ENCODE results near the gene TRERF1. TPM values are rescaled to one million over a fixed set of nuclear protein-coding genes. Genes with fewer than 3 reads are reported as not detected.
A peak's percentile ranks its signal among the peaks of the same experiment; 100 is the strongest.
"Not testable (repeated sequence)": the region's sequence is repeated elsewhere in the genome, so short reads cannot be mapped to it uniquely, and the experiment has no call there.

The TRERF1 gene
- total RNA-seq, 1 donor from 2014 or later = 0.58 TPM

GRCh38 chr6:42204768-42205282 lies 246.9 kb downstream of the TRERF1 start:
- ATAC-seq (peak; percentile 38), DNase-seq (ENCODE audit: low spot score) (no peak)

DNA sequence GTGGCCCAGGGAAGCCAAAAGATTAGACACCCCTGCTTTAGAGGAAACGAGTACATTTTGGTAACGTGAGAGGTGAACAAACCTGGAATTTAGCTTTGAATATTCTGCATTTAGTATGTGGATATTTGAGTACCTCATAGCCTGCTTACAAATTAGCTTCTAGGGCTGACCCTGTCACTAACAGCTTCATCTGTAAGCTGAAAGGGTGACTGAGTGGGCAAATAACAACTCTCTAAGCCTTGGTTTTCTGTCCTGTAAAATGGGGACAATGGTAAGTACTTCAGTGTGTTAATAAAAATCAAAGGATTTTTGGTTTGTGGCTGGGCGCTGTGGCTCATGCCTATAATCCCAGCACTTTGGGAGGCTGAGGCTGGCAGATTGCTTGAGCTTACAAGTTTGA lies 248.5 kb downstream of the TRERF1 start:
- no peak for DNase-seq (ENCODE audit: low spot score)
- ATAC-seq = no peak

DNA sequence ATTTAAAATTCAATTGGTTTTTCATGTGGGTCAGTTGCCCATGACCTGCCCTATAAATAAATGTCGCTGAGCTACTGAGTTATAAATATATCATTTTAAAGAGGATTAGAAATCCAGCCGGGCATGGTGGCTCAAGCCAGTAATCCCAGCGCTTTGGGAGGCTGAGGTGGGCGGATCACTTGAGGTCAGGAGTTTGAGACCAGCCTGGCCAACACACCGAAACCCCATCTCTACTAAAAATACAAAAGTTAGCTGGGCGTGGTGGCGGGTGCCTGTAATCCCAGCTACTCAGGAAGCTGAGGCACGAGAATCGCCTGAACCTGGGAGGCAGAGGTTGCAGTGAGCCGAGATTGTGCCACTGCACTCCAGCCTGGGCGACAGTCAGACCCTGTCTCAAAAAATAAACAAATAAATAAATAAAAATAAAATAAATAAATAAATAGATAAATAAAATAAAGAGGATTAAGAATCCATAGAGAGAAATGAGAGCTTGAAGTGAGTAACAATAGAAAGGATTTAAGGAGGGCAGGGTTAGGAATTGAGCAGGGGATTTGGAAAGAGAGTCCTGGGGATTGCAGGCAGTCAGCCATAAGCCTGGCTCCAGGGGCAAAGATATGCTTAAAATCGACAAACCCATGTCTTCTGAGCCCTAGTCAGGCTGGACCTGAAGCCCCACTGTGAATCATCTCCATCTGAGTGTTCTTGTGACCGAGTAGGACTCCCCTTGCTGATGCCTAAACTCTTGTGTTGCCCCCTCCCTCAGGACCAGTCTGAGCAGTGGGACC lies 249.4 kb downstream of the TRERF1 start:
- ATAC-seq; DNase-seq (ENCODE audit: low spot score): not testable (repeated sequence)

- DNase-seq (ENCODE audit: low spot score) = no peak
Observed at GRCh38 chr6:42201382-42201781, 250.3 kb downstream of the TRERF1 start.

GRCh38 chr6:42200035-42200434 lies 251.7 kb downstream of the TRERF1 start:
- no peak for DNase-seq (ENCODE audit: low spot score)

More at GRCh38 chr6:42201382-42201781, 250.3 kb downstream of the TRERF1 start:
- no peak for ATAC-seq

GRCh38 chr6:42199106-42199981 lies 252.4 kb downstream of the TRERF1 start:
- DNase-seq (ENCODE audit: low spot score) (no peak), ATAC-seq (no peak)

More at GRCh38 chr6:42200035-42200434, 251.7 kb downstream of the TRERF1 start:
- ATAC-seq = peak; percentile 30

- DNase-seq (ENCODE audit: low spot score) = no peak
- no peak for ATAC-seq
Observed at GRCh38 chr6:42197555-42198362, 254.0 kb downstream of the TRERF1 start.

GRCh38 chr6:42195415-42195814 lies 256.3 kb downstream of the TRERF1 start:
- DNase-seq (ENCODE audit: low spot score) = no peak
- ATAC-seq = no peak

GRCh38 chr6:42194056-42194455 lies 257.7 kb downstream of the TRERF1 start:
- no peak for DNase-seq (ENCODE audit: low spot score)
- ATAC-seq = no peak

- ATAC-seq (no peak), DNase-seq (ENCODE audit: low spot score) (no peak)
Observed at GRCh38 chr6:42193491-42193894, 258.2 kb downstream of the TRERF1 start.

GRCh38 chr6:42192385-42192784 lies 259.3 kb downstream of the TRERF1 start:
- DNase-seq (ENCODE audit: low spot score); ATAC-seq: not testable (repeated sequence)

DNA sequence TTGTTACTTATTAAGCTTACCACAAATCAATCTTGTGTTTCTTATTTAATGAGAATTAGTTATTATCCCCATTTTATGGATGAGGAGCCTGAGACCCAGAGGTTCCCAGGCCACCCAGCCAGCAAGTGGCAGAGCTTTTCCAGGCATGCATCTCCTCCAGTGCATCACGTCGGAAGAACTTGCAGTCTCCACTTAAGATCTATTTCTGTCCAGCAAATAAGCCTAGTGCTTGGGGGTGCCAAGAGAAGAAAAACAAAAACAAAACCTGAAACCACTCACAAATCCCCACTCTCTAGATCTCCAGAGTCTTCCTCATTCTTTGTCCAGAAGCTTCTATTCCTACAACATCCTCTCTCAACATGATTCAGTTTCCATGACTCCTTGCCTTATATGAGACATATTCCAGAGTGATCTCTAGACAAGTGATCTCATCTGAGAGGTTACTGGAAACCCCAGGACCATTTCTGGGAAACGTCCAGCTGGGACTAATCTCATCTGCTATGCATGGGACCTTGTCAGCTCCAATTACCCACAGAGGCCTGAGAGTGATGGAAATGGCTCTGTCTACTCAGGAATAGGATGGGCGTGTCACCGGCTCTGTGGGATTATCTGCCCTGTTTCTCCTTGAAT lies 261.1 kb downstream of the TRERF1 start:
- no peak for DNase-seq (ENCODE audit: low spot score)
- ATAC-seq = no peak

DNA sequence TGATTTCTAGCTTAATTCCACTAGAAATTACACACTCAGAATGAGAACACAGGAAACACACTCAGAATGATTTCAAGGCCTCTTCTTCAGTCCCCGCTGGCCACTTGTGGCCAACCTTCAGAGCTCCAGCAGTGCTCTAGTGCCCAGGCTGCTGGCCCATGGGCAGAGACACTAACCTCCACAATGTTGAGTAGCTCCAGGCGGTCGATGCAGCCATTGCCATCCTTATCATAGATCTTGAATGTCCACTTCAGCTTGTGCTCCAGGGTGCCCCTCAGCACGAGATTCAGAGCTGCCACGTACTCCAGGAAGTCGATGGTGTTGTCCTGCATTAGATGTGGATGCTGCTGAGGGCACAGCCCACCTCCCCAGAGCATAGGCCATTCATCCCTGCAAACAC lies 263.3 kb downstream of the TRERF1 start:
- ATAC-seq (no peak), DNase-seq (ENCODE audit: low spot score) (no peak)

- ATAC-seq (no peak), DNase-seq (ENCODE audit: low spot score) (no peak)
Observed at GRCh38 chr6:42185597-42185996, 266.1 kb downstream of the TRERF1 start.

DNA sequence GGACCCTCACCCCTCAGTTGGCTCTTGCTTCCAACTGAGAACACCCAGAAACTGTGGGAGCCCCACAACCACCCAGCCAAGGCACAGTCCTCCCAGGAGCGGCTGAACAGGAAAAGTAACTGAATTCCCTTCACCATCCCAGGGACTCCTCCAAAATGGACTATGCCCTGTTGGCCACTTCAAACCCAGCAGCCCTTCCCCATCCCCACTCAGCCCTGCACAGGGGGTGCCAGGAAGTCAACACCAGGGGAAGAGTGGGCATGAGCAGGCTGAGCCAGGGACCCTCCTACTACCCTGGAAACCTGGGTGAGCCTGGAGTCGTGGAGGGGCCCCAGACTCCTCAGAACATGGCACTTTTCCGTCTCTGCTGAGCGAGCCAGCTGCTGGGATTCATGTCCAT lies 267.3 kb downstream of the TRERF1 start:
- DNase-seq (ENCODE audit: low spot score) = no peak

DNA sequence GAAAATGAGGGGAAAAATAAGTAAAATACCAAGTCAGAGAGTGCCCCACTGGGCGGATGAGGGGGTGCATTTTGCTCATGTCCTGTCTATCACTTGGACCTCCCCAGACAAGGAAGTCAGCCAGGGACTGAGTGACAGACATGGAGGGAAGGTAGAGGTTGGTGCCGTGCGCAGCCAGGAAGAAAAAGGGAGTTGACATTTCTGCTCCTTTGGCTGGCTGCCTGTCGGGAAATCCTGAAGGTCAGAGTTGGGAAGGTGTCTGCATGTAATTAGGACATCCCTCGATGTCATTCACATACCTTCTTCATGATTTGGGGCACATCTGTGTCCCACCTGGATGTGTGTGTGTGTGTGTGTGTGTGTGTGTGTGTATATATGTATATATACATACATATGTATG lies 269.6 kb downstream of the TRERF1 start:
- DNase-seq (ENCODE audit: low spot score) (no peak), ATAC-seq (no peak)

More for the DNA sequence above, 267.3 kb downstream of the TRERF1 start:
- no peak for ATAC-seq

- DNase-seq (ENCODE audit: low spot score) = no peak
- ATAC-seq = no peak
Observed at GRCh38 chr6:42179945-42180313, 271.8 kb downstream of the TRERF1 start.

DNA sequence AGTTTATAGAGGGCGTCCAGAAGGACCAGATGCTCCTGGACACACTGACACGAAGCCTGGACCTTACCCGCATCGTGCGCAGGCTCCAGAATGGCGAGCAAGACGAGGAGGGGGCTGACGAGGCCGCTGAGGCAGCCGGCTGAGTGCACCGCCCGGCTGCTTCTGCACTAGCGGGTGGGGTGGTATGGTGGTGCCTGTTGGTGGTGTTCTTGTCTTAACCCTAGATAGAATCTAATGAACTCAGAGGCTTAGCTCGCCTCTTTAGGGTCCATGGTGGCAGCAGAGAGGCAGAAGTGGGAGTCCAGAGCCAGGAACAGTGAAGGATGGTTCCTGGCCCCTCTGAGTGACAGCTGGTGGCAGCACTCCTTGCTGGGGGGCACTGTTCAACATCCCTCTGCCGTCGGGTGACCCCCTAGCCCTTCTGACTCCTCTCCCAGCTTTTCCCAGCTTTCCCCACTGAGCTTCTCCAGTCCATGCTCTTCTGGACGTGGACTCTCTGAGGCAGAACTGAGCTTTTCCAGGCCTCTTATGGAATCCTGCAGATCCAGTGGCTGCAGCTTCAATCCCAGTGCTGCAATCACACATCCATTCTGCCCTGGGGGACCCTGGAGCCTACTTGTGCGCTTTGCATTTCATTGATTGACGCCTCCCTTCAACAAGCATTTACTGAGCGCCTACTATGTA lies 272.3 kb downstream of the TRERF1 start:
- no peak for ATAC-seq
- no peak for DNase-seq (ENCODE audit: low spot score)

DNA sequence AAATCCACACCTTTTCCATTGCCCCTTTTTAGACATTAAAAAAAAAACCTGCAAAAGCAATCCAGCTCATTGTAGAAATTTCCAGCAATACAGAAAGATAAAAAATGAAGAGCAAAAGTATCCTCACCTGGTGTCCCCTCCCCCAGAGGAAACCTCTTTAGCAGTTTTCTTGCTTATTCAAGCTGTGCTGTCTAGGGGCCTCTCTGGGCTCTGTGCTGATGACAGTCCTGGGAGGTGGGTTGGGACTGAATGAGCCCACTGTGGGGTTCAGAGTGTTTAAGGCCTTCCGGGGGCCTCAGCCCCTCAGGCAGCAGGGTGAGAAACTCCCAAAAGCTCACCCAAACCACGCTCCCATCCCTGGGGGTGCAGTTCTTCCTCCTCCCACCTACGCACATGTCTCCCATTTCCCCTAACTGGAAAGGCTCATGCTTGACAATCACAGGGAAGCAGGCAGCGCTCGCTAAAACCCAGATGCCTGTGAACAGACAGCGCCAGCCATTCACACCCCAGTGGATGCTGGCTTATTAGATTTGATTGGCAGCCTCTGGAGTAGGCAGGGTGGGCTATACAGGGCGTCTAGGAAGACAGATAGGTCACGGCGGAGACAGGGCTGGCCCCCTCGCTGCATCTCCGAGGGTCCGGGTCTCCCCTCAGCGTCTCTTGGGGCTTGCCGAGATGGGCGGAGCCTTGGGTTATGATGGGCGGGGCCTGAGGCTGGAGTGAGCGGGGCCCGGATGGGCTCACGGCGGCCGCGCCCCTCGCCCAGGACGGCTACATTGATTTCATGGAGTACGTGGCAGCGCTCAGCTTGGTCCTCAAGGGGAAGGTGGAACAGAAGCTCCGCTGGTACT lies 274.0 kb downstream of the TRERF1 start:
- DNase-seq (ENCODE audit: low spot score) (no peak), ATAC-seq (no peak)
